Measurements from ENCODE around the gene CCNH. TPM values are rescaled to one million over a fixed set of nuclear protein-coding genes. Genes with fewer than 3 reads are reported as not detected.

Gene CCNH
- total RNA-seq, 1 experiment from 2014 or later: 38.3 TPM

DNA sequence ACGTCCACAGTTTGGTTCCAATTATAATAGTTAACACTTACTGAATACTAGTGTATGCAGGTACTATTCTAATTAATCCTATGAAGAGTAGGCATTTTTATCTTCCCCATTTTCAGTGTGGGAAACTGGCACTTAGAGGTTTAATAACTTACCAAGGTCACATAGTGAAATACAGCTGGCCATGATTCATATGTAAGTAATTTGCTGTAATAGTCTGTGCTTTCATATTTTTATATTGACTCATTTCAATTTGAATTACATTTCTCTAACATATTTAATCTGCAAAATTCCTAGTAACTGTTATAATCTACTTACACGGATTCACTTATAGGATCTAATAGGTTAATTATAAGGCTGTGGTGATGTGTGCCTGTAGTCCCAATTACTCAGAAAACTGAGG lies 19.4 kb downstream of the CCNH start:
- H3K79me1 ChIP-seq (ENCODE audit: insufficient read depth, low read depth, low read length, poor library complexity, severe bottlenecking): no peaks in the 10 kb centered on the region
- TF ChIP-seq, protein P1, sequence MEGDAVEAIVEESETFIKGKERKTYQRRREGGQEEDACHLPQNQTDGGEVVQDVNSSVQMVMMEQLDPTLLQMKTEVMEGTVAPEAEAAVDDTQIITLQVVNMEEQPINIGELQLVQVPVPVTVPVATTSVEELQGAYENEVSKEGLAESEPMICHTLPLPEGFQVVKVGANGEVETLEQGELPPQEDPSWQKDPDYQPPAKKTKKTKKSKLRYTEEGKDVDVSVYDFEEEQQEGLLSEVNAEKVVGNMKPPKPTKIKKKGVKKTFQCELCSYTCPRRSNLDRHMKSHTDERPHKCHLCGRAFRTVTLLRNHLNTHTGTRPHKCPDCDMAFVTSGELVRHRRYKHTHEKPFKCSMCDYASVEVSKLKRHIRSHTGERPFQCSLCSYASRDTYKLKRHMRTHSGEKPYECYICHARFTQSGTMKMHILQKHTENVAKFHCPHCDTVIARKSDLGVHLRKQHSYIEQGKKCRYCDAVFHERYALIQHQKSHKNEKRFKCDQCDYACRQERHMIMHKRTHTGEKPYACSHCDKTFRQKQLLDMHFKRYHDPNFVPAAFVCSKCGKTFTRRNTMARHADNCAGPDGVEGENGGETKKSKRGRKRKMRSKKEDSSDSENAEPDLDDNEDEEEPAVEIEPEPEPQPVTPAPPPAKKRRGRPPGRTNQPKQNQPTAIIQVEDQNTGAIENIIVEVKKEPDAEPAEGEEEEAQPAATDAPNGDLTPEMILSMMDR (conservative IDR thresholded peaks at IDR 0.05): no peak
- H4K20me1 ChIP-seq (ENCODE audit: control insufficient read depth, insufficient read depth, insufficient read length): no peaks in the 10 kb centered on the region
- Mint-ChIP-seq H3K27ac (no peak overlapping the region), H3K4me3 (no peak overlapping the region), H3K27me3 (ENCODE audit: low read depth) (no peaks in the 10 kb centered on the region), H3K9me3 (no peaks in the 10 kb centered on the region), H3K36me3 (ENCODE audit: insufficient read depth in 1 of 3, low read depth in 3 of 3) (peaks cover 31 to 83% (median 69%) of the 10 kb centered on the region in 3 experiments; a peak in 6 of 7 replicates), H3K4me1 (no peaks in the 10 kb centered on the region)
- no peaks in the 10 kb centered on the region for H3K9me3 ChIP-seq (ENCODE audit: control insufficient read depth, low read depth, low read length)
- no peak overlapping the region for H4K5ac ChIP-seq (ENCODE audit: insufficient read length, low read depth, low read length)
- no peak overlapping the region for H2BK5ac ChIP-seq (ENCODE audit: insufficient read length, low read length)
- no peak overlapping the region for H3K18ac ChIP-seq (ENCODE audit: insufficient read length, low read depth, low read length)
- no peaks in the 10 kb centered on the region for H3K79me2 ChIP-seq (ENCODE audit: insufficient read depth, low read length)
- no peaks in the 10 kb centered on the region for H3K27me3 ChIP-seq (ENCODE audit: insufficient read depth, low read length)
- no peak overlapping the region for H3K23ac ChIP-seq (ENCODE audit: insufficient read length, low read depth, low read length)
- H3K4ac ChIP-seq (ENCODE audit: low read depth, low read length): no peak overlapping the region
- H4K8ac ChIP-seq (replicated peaks; ENCODE audit: insufficient read length, low read depth, low read length): no peak overlapping the region
- no peaks in the 10 kb centered on the region for H3K23me2 ChIP-seq (ENCODE audit: insufficient read length, low read depth, low read length, poor library complexity, severe bottlenecking)
- no peak overlapping the region for H3K14ac ChIP-seq (ENCODE audit: insufficient read depth, low read length)
- H3K4me1 ChIP-seq (ENCODE audit: insufficient read depth, low read length): no peaks in the 10 kb centered on the region
- no peak for DNase-seq
- H3K9ac ChIP-seq (ENCODE audit: extremely low read depth, insufficient read length, low read length): no peak overlapping the region
- H2BK15ac ChIP-seq (ENCODE audit: low read depth, low read length): no peak overlapping the region
- WGBS (ENCODE audit: extremely low coverage, insufficient read length, low lambda C conversion rate): no CpG with 5 or more reads among the region's 2 CpGs
- no peak overlapping the region for H2AK5ac ChIP-seq (ENCODE audit: insufficient read length, low read length)
- no peak overlapping the region for H4K91ac ChIP-seq (ENCODE audit: insufficient read length, low read depth, low read length)
- H2AFZ ChIP-seq (ENCODE audit: low read length): no peak overlapping the region
- no peak overlapping the region for H3T11ph ChIP-seq (ENCODE audit: low read length)
- H2BK20ac ChIP-seq (ENCODE audit: low read depth, low read length, poor library complexity, severe bottlenecking): no peak overlapping the region
- H3K27ac ChIP-seq (ENCODE audit: insufficient read length, low read depth, low read length): no peak overlapping the region
- no peak overlapping the region for H2BK120ac ChIP-seq (ENCODE audit: low read depth, low read length, poor library complexity, severe bottlenecking)
- no peak overlapping the region for H2BK12ac ChIP-seq (ENCODE audit: insufficient read length, low read depth, low read length)
- H3K4me2 ChIP-seq (ENCODE audit: insufficient read depth, insufficient read length, low read length): no peak overlapping the region
- H3K56ac ChIP-seq (ENCODE audit: insufficient read length, low read depth, low read length): no peak overlapping the region

All from H9 (cell line).